IMR-90 (cell line): ENCODE results near the gene DVL1. TPM values are rescaled to one million over a fixed set of nuclear protein-coding genes. Genes with fewer than 3 reads are reported as not detected.

Experiments used
- ATAC-seq: fragments of 200-7000 bp; cut with Tn5 transposase; 2 replicates; pipeline ENCODE4 v1.9.1; 2020; ENCODE audit warnings: low read depth, mild to moderate bottlenecking, moderate library complexity
- BruUV-seq: library from RNA; stranded (reverse); fragments of 400-500 nt; replicated peaks from 2 replicates; lab custom pipeline; 2021; lab: Mats Ljungman, UMichigan
- CTCF ChIA-PET: fragments of 300-600 bp; formaldehyde crosslinking; extraction: SDS; loops from one replicate; lab custom pipeline; 2021; ENCODE audit warnings: antibody characterized with exemption; lab: Yijun Ruan, JAX
- POLR2A ChIA-PET: fragments of 300-600 bp; sonication (Branson Sonifier 250); formaldehyde crosslinking; loops from one replicate; lab custom pipeline; 2022; ENCODE audit warnings: antibody characterized with exemption; ENCODE audit not compliant: unreplicated experiment; lab: Charles Lee
- DNase-seq: peaks from one replicate; pipeline ENCODE4 v3.0.0; 2013
- H2AFZ ChIP-seq: replicated peaks from 2 replicates; pipeline ENCODE3; 2013; ENCODE audit warnings: low read length, mild to moderate bottlenecking; ENCODE audit not compliant: poor library complexity
- H2AK5ac ChIP-seq: 2 replicates; pipeline ENCODE4 v1.6.1; 2013; ENCODE audit warnings: low read depth, low read length, inconsistent platforms
- H2AK9ac ChIP-seq: replicated peaks from 2 replicates; pipeline ENCODE3; 2013; ENCODE audit warnings: mild to moderate bottlenecking, low read depth, low read length, moderate library complexity; ENCODE audit not compliant: poor library complexity
- H2BK120ac ChIP-seq: 2 replicates; pipeline ENCODE4 v1.6.1; 2013; ENCODE audit warnings: low read depth, low read length, inconsistent platforms
- H2BK15ac ChIP-seq: 3 replicates; pipeline ENCODE4 v1.6.1; 2013; ENCODE audit warnings: low read depth, low read length, inconsistent platforms
- H2BK20ac ChIP-seq: 2 replicates; pipeline ENCODE4 v1.6.1; 2013; ENCODE audit warnings: low read depth, mild to moderate bottlenecking, inconsistent platforms, low read length, moderate library complexity
- H2BK5ac ChIP-seq: 2 replicates; pipeline ENCODE4 v1.6.1; 2013; ENCODE audit warnings: mild to moderate bottlenecking, low read depth, low read length, inconsistent platforms; ENCODE audit not compliant: poor library complexity, severe bottlenecking
- H3K14ac ChIP-seq: replicated peaks from 2 replicates; pipeline ENCODE4 v1.6.1; 2013; ENCODE audit warnings: low read depth, low read length, inconsistent platforms
- H3K18ac ChIP-seq: 2 replicates; pipeline ENCODE4 v1.6.1; 2013; ENCODE audit warnings: low read depth, low read length, control low read depth
- H3K23ac ChIP-seq: 2 replicates; pipeline ENCODE4 v1.6.1; 2013; ENCODE audit warnings: low read depth, low read length, inconsistent platforms
- H3K27ac ChIP-seq: 2 replicates; pipeline ENCODE4 v1.5.1; 2013; ENCODE audit warnings: mild to moderate bottlenecking, control low read depth, low read length; ENCODE audit not compliant: insufficient read depth
- H3K27me3 ChIP-seq: 2 replicates; pipeline ENCODE4 v1.6.1; 2013; ENCODE audit warnings: low read length; ENCODE audit not compliant: control insufficient read depth, insufficient read depth
- H3K36me3 ChIP-seq: 2 replicates; pipeline ENCODE4 v1.6.1; 2013; ENCODE audit warnings: low read length, mixed read lengths; ENCODE audit not compliant: control insufficient read depth, insufficient read depth
- H3K4ac ChIP-seq: 2 replicates; pipeline ENCODE4 v1.6.1; 2013; ENCODE audit warnings: low read depth, low read length, inconsistent platforms
- H3K4me1 ChIP-seq: 2 replicates; pipeline ENCODE4 v1.6.1; 2013; ENCODE audit warnings: low read length, mixed read lengths; ENCODE audit not compliant: control insufficient read depth, insufficient read depth
- H3K4me2 ChIP-seq: 2 replicates; pipeline ENCODE4 v1.6.1; 2013; ENCODE audit warnings: low read depth, mild to moderate bottlenecking, control low read depth, low read length, moderate library complexity
- H3K4me3 ChIP-seq: 2 replicates; pipeline ENCODE4 v1.5.1; 2013; ENCODE audit warnings: low read depth, mild to moderate bottlenecking, control low read depth, low read length, moderate library complexity; ENCODE audit not compliant: insufficient read depth
- H3K56ac ChIP-seq: 2 replicates; pipeline ENCODE4 v1.6.1; 2013; ENCODE audit warnings: low read length, inconsistent platforms; ENCODE audit not compliant: insufficient read depth; ENCODE audit errors: extremely low read depth
- H3K79me1 ChIP-seq, 2 experiments: 2 replicates each; pipeline ENCODE4 v1.6.1; 2013; ENCODE audit warnings: low read length in 2 of 2, inconsistent platforms in 1 of 2, low read depth in 1 of 2
- H3K9ac ChIP-seq: 2 replicates; pipeline ENCODE4 v1.6.1; 2013; ENCODE audit warnings: low read depth, low read length, control low read depth
- H3K9me1 ChIP-seq: 2 replicates; pipeline ENCODE4 v1.6.1; 2013; ENCODE audit warnings: low read length, inconsistent platforms; ENCODE audit not compliant: insufficient read depth
- H3K9me3 ChIP-seq: 2 replicates; pipeline ENCODE4 v1.6.1; 2013; ENCODE audit warnings: low read length; ENCODE audit not compliant: control insufficient read depth, insufficient read depth
- H4K20me1 ChIP-seq: 2 replicates; pipeline ENCODE4 v1.6.1; 2013; ENCODE audit warnings: low read length, inconsistent platforms; ENCODE audit not compliant: insufficient read depth
- H4K5ac ChIP-seq: 2 replicates; pipeline ENCODE4 v1.6.1; 2013; ENCODE audit warnings: mild to moderate bottlenecking, low read depth, low read length, control low read depth
- H4K8ac ChIP-seq, 2 experiments: 2 replicates each; pipeline ENCODE4 v1.6.1; 2013; ENCODE audit warnings: low read depth in 2 of 2, low read length in 2 of 2, control low read depth in 1 of 2, inconsistent platforms in 1 of 2
- H4K91ac ChIP-seq: 2 replicates; pipeline ENCODE4 v1.6.1; 2013; ENCODE audit warnings: low read depth, low read length, inconsistent platforms; ENCODE audit not compliant: insufficient read depth
- NFE2L2 ChIP-seq: fragments of 150-350 bp; IDR thresholded peaks from 2 replicates; pipeline ENCODE4 v1.6.1; 2016; ENCODE audit warnings: low read depth, mild to moderate bottlenecking, low read length
- RAD21 ChIP-seq: IDR thresholded peaks from 2 replicates; pipeline ENCODE4 v1.6.1; 2012; ENCODE audit warnings: low read length, improper control_type of control experiment
- RFX5 ChIP-seq: IDR thresholded peaks from 2 replicates; pipeline ENCODE4 v1.8.0; 2012; ENCODE audit warnings: low read depth, mild to moderate bottlenecking, low read length, moderate library complexity
- SMC3 ChIP-seq: fragments of 150-350 bp; IDR thresholded peaks from 2 replicates; pipeline ENCODE4 v1.6.1; 2016; ENCODE audit warnings: low read depth, mild to moderate bottlenecking, antibody characterized with exemption, low read length, moderate library complexity
- WGBS, 2 experiments: methylation state at CpG; one replicate each; pipeline versions ENCODE4 v1.1.5 to v1.1.7; 2013; ENCODE audit warnings: missing lambda C conversion rate in 2 of 2; ENCODE audit not compliant: insufficient read length in 1 of 2; ENCODE audit errors: extremely low coverage in 2 of 2; 5-methylcytosine and 5-hydroxymethylcytosine counted together
- dilution Hi-C: fragments of 300-500 bp; cut with HindIII; formaldehyde crosslinking; loops from one replicate; pipeline ENCODE4 v1.14.3; 2018; ENCODE audit warnings: low sequenced_read_pairs; ENCODE audit not compliant: unreplicated experiment
- in situ Hi-C: fragments of 300-500 bp; cut with MboI; formaldehyde crosslinking; loops from 3 replicates; pipeline ENCODE4 v1.14.3; 2019; ENCODE audit warnings: low sequenced_read_pairs, inconsistent platforms, mixed read lengths
- intact Hi-C: fragments of 100-400 bp; cut with micrococcal nuclease; formaldehyde crosslinking; loops from 2 replicates; pipeline ENCODE4 v1.10.0; 2022
- polyA plus RNA-seq, 3 experiments: library from polyadenylated mRNA; depleted of rRNA; stranded (reverse); fragments of >200 nt; gene quantifications; 2 replicates each; pipeline ENCODE4 v1.2.3, GENCODE V29; 2012; ENCODE audit warnings: low replicate concordance in 1 of 3
- total RNA-seq: library from RNA; depleted of rRNA; stranded (reverse); fragments of >200 nt; gene quantifications from 2 replicates; pipeline ENCODE4 v1.2.3, GENCODE V29; 2012
- TF ChIP-seq, protein P1 (sequence below): conservative IDR thresholded peaks from 2 replicates; pipeline ENCODE4 v1.5.1; 2012; ENCODE audit warnings: mild to moderate bottlenecking, low read depth, low read length, improper control_type of control experiment

Gene DVL1
- total and polyA plus RNA-seq, 2 of the 4 experiments (the other 2 are of a cell fraction) = 27.2 to 35.9 TPM

DNA sequence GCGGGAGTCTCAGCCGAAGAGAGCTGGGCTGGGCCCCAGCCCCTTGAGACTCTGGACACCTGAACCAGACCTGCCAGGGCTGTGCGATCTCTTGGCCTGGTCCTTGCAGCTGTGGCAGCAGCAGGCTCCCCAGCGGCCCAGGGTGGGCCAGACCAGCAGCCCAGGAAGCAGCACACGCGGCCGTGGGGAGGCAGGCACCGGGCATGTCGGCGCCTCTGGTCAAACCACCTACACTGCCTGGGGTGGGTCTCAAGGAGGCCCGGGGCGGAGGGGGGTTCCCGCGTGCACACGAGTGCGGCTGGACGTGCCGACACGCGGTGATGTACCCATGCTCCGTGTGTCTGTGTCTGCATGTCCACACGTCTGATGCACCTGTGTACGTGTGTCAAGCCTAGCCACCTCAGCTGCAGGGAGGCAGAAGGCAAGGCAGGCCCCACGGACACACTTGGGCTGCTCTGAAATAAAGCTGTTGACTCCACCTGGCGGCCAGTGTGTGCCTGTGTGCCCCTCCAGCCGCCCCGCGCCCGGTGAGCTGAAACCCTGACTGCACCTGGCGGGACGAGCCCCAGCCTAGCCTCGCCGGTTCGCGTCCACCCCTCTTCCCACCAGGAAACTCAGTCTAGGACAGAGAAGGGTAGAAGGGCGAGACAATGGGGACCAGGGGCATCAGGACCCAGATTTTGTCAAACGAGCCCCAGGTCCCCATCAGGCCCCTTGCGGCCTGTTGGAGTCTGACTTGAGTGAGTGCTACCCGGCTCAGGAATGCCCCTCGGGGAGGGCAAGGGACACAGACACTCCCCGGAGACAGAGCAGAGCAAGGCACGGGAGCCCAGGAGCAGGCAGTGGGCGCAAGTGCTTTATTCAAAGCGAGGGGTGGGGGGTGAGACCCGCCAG is 57.4 kb downstream of the DVL1 start:
- Histone ChIP-seq H2BK120ac (no peak overlapping the region), H3K4me1 (no peaks in the 10 kb centered on the region; the same call in 1 of the 2 replicates), H3K18ac (no peak overlapping the region), H3K56ac (no peak overlapping the region), H2AK5ac (peak overlapping the region; percentile 51; the same call in 1 of the 2 replicates), H2AK9ac (peak overlapping the region; percentile 45), H2BK5ac (no peak overlapping the region), H3K9me3 (no peaks in the 10 kb centered on the region), H4K91ac (no peak overlapping the region), H2AFZ (peak overlapping the region; percentile 13), H3K79me1 (no peaks in the 10 kb centered on the region), H2BK20ac (no peak overlapping the region), H3K23ac (no peak overlapping the region), H4K8ac (no peak overlapping the region), H3K9me1 (no peaks in the 10 kb centered on the region), H3K27ac (no peak overlapping the region), H3K27me3 (no peaks in the 10 kb centered on the region), H3K4me2 (no peak overlapping the region), H3K4me3 (no peak overlapping the region), H2BK15ac (no peak overlapping the region), H3K4ac (no peak overlapping the region), H4K5ac (no peak overlapping the region), H3K36me3 (peaks cover 29% of the 10 kb centered on the region), H3K9ac (no peak overlapping the region), H4K20me1 (peaks cover 13% of the 10 kb centered on the region), H3K14ac (no peak overlapping the region)
- in situ Hi-C loops = no loop called here
- intact Hi-C loops = no loop called here
- ATAC-seq (peak; percentile 59), DNase-seq (peak; percentile 53)
- WGBS, 2 experiments = 78% methylated on average over 16 of the region's 45 CpGs; no CpG with 5 or more reads in 1 of the 2 experiments
- ChIA-PET POLR2A (no interaction called here), CTCF (interaction anchor here (1.0 kb wide), 1 partner anchor 170 kb away, joined by 4 read pairs; no protein-coding TSS in a partner anchor)
- TF ChIP-seq RFX5 (no peak), SMC3 (peak; percentile 50), RAD21 (peak; percentile 59), NFE2L2 (no peak)
- TF ChIP-seq, protein P1, sequence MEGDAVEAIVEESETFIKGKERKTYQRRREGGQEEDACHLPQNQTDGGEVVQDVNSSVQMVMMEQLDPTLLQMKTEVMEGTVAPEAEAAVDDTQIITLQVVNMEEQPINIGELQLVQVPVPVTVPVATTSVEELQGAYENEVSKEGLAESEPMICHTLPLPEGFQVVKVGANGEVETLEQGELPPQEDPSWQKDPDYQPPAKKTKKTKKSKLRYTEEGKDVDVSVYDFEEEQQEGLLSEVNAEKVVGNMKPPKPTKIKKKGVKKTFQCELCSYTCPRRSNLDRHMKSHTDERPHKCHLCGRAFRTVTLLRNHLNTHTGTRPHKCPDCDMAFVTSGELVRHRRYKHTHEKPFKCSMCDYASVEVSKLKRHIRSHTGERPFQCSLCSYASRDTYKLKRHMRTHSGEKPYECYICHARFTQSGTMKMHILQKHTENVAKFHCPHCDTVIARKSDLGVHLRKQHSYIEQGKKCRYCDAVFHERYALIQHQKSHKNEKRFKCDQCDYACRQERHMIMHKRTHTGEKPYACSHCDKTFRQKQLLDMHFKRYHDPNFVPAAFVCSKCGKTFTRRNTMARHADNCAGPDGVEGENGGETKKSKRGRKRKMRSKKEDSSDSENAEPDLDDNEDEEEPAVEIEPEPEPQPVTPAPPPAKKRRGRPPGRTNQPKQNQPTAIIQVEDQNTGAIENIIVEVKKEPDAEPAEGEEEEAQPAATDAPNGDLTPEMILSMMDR = peak; percentile 59
- dilution Hi-C loops = no loop called here
- no TSS peak for BruUV-seq
